Ascending aorta (tissue), 2 donors: ENCODE results near the gene PDPK1. TPM values are rescaled to one million over a fixed set of nuclear protein-coding genes. Genes with fewer than 3 reads are reported as not detected.
"Not testable (repeated sequence)": the region's sequence is repeated elsewhere in the genome, so short reads cannot be mapped to it uniquely, and the experiment has no call there.

ENCODE experiments used
- DNase-seq, 2 donors: peaks; one replicate each; pipeline ENCODE4 v3.0.0-alpha.2; 2019; ENCODE audit warnings: low spot score in 2 of 2
- H3K27ac ChIP-seq, 2 donors: fragments of 200-600 bp; sonication (generic); one replicate each; pipeline ENCODE4 v1.5.1; 2016 to 2017; ENCODE audit warnings: mild to moderate bottlenecking in 1 of 2
- H3K27me3 ChIP-seq: fragments of 200-600 bp; sonication (generic); one replicate; pipeline ENCODE4 v1.5.1; 2017
- H3K36me3 ChIP-seq, 2 donors: fragments of 200-600 bp; sonication (generic); one replicate each; pipeline ENCODE4 v1.5.1; 2016
- H3K4me1 ChIP-seq, 2 donors: fragments of 200-600 bp; sonication (generic); one replicate each; pipeline ENCODE4 v1.5.1; 2016 to 2017; ENCODE audit warnings: mild to moderate bottlenecking in 1 of 2
- H3K4me3 ChIP-seq, 2 donors: fragments of 200-600 bp; sonication (generic); one replicate each; pipeline ENCODE4 v1.5.1; 2016 to 2017; ENCODE audit warnings: mild to moderate bottlenecking in 1 of 2
- H3K9me3 ChIP-seq, 2 donors: fragments of 200-600 bp; sonication (generic); one replicate each; pipeline ENCODE4 v1.5.1; 2016
- CTCF ChIP-seq, 3 experiments: fragments of 200-600 bp in 2 of 3; fragments of 450-650 bp in 1 of 3; sonication (generic) in 2 of 3; IDR thresholded peaks; one replicate each; pipeline ENCODE4 v1.5.1; 2016 to 2019; ENCODE audit warnings: antibody characterized with exemption in 3 of 3, mild to moderate bottlenecking in 1 of 3, moderate library complexity in 1 of 3
- intact Hi-C: fragments of 100-400 bp; cut with DNase I; formaldehyde crosslinking; loops from one replicate; pipeline ENCODE4 v1.15.1; 2023
- total RNA-seq: library from RNA; depleted of rRNA; stranded (reverse); fragments of >200 nt; gene quantifications from one replicate; pipeline ENCODE4 v1.1.0, GENCODE V29; 2016

The PDPK1 gene
- total RNA-seq, 1 donor from 2014 or later = 23.2 TPM

- H3K27ac ChIP-seq, H3K9me3 ChIP-seq, DNase-seq, H3K27me3 ChIP-seq, H3K36me3 ChIP-seq: not testable (repeated sequence)
- intact Hi-C loops = loop anchor here (10.0 kb wide), 3 partner anchors 375 to 615 kb away; partner anchors contain the start of genes FLYWCH1, HCFC1R1, THOC6 and TNFRSF12A
- H3K4me1 ChIP-seq = peaks cover 7 to 23% of the 10 kb centered on the region in 2 donors
- peak overlapping the region in 1 of 2 donors; percentile 15 for H3K4me3 ChIP-seq
- TF ChIP-seq CTCF (IDR thresholded peaks at IDR 0.05) = peak in 1 of 3 experiments; percentile 40
Observed at GRCh38 chr16:2539845-2540458, 2.1 kb downstream of the PDPK1 start.

- H3K9me3 ChIP-seq, DNase-seq, H3K27ac ChIP-seq, H3K27me3 ChIP-seq, intact Hi-C loops, H3K36me3 ChIP-seq, H3K4me3 ChIP-seq: not testable (repeated sequence)
- H3K4me1 ChIP-seq = peaks cover 7 to 23% of the 10 kb centered on the region in 2 donors
Observed at GRCh38 chr16:2540912-2541311, 3.1 kb downstream of the PDPK1 start.

- H3K4me1 ChIP-seq = peaks cover 7 to 19% of the 10 kb centered on the region in 2 donors
- H3K36me3 ChIP-seq, H3K27ac ChIP-seq, H3K27me3 ChIP-seq, H3K4me3 ChIP-seq, H3K9me3 ChIP-seq, intact Hi-C loops: not testable (repeated sequence)
- DNase-seq = peak in 1 of 2 donors; percentile 51
Observed at GRCh38 chr16:2541409-2541808, 3.6 kb downstream of the PDPK1 start.

GRCh38 chr16:2543771-2544170 lies 6.0 kb downstream of the PDPK1 start:
- H3K4me1 ChIP-seq = peaks cover 7 to 19% of the 10 kb centered on the region in 2 donors
- H3K27ac ChIP-seq, DNase-seq, H3K9me3 ChIP-seq, H3K36me3 ChIP-seq, intact Hi-C loops, H3K4me3 ChIP-seq, H3K27me3 ChIP-seq: not testable (repeated sequence)

GRCh38 chr16:2550283-2550878 lies 12.6 kb downstream of the PDPK1 start:
- H3K27ac ChIP-seq, H3K36me3 ChIP-seq, intact Hi-C loops, H3K4me3 ChIP-seq, H3K27me3 ChIP-seq, H3K4me1 ChIP-seq, DNase-seq, H3K9me3 ChIP-seq: not testable (repeated sequence)

GRCh38 chr16:2551420-2551889 lies 13.6 kb downstream of the PDPK1 start:
- H3K4me1 ChIP-seq, H3K36me3 ChIP-seq, H3K27ac ChIP-seq, H3K4me3 ChIP-seq, H3K9me3 ChIP-seq, H3K27me3 ChIP-seq, intact Hi-C loops: not testable (repeated sequence)
- peak in 1 of 2 donors; percentile 54 for DNase-seq

GRCh38 chr16:2554709-2555425 lies 17.0 kb downstream of the PDPK1 start:
- H3K27ac ChIP-seq, H3K27me3 ChIP-seq, DNase-seq, H3K4me1 ChIP-seq, H3K4me3 ChIP-seq, intact Hi-C loops, H3K9me3 ChIP-seq, H3K36me3 ChIP-seq: not testable (repeated sequence)

- H3K4me1 ChIP-seq, H3K27me3 ChIP-seq, H3K36me3 ChIP-seq, DNase-seq, intact Hi-C loops, H3K27ac ChIP-seq, H3K9me3 ChIP-seq, H3K4me3 ChIP-seq: not testable (repeated sequence)
Observed at GRCh38 chr16:2557150-2557549, 19.3 kb downstream of the PDPK1 start.

GRCh38 chr16:2560131-2560797 lies 22.4 kb downstream of the PDPK1 start:
- H3K27ac ChIP-seq, DNase-seq, H3K27me3 ChIP-seq, H3K4me1 ChIP-seq, H3K36me3 ChIP-seq, H3K9me3 ChIP-seq, intact Hi-C loops, H3K4me3 ChIP-seq: not testable (repeated sequence)
